NOMO-1 treated with dmso at 0.1 percent for 144 hours (cell line): ENCODE results near the gene FMN1.

Source experiments
- DNase-seq: peaks from one replicate; lab custom pipeline; 2025; ENCODE audit not compliant: unreplicated experiment; lab: John Stamatoyannopoulos, UW

The FMN1 gene

DNA sequence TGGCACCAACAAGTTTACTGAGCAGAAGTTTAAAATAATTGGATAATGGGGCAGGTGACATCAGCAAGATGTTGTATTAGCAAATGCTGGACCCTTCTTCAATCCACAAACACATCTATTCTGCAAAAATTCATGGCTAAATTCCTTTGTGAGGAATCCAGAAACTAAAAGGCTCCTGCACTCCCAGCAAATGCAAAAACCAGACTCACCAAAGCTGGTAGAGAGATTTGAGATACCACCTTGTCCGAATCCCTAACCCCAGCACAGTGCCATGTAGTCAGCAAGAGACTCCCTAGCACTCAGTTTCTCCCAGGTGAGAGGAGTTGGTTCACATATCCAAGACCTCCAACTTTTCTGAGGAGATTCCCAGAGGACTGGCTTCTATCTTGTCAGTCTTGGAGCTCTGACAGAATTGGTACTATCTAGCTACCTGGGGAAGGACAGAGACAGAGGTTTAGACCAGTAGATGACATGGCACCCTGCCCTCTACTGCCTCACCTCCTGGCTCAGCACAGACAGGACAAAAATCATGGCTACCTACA lies 454.9 kb downstream of the FMN1 start:
- no peak for DNase-seq

DNA sequence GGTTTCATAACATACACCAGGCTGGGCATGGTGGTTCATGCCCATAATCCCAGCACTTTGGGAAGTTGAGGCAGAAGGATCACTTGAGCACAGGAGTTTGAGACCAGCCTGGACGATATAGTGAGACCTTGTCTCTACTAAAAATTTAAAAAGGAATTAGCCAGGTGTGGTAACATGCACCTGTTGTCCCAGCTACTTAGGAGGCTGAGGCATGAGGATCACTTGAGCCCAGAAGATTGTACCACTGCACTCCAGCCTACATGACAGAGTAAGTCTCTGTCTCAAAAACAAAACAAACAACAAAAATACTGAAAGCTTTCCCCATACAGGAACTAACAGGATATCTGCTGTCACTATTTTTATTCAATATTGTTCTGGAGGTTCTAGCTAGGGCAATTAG lies 455.8 kb downstream of the FMN1 start:
- no peak for DNase-seq

DNA sequence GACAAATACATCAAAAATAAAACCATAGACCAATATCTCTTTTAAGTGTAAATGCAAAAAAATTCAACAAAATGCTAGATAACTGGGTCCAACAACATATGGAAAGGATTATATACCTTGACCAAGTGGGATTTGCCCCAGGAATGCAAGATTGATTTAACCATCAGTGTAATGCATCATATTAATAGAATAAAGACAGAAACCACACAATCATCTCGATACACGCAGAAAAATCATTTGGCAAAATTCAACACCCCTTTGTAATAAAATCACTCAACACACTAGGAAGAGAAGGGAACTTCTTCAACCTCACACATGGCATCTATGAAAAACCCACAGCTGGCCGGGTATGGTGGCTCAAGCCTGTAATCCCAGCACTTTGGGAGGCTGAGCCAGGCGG lies 457.2 kb downstream of the FMN1 start:
- DNase-seq: no peak

GRCh38 chr15:32736701-32737061 lies 457.8 kb downstream of the FMN1 start:
- DNase-seq: no peak

DNA sequence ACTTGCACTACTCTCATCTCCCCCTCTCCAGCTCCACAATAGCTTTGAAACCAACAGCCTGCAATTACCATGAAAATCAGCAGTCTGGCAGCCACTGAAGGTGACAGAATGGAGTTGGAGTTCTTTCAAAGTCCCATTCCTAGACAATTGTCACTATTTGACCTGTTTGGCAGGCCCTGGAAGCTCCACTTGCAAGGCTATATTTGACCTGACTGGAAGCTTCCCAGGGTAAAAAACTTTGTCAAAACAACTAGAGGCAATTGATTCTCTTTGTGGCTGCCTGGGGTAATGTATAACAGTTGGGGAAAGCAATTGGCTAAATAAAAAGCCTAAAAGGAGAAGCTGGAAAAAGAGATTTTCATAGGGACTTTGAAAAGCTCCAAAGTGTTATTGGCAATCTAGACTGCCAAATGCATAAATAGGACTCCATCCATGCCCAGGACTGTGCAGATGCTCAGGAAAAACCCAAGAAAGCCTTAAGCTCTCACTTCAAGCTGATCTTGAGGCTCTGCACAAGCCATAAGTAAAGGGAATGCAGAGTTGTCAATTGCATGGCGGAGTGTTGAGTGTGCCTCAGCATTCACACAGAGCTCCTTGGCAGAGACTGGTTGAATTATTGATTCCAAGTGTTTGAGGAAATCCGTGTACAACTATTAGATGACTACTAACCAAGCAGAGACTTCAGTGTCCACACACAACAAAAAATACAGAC lies 458.4 kb downstream of the FMN1 start:
- no peak for DNase-seq

DNA sequence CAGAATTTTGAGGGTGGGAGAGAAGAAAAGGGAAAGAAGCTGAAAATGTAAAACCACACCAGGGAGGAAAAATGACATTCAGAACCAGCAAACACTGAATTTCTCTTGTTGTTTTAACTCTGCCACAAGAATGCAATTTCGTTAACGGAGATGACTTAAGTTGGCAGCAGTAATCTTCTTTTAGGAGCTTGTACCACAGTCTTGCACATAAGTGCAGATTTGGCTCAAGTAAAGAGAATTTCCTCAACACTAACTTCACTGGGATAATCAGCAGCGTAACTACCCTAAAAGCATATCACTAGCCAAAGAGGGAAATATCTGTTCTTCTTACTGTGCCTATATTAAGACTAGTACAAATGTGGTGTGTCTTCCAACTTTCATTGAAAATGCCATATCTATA lies 461.2 kb downstream of the FMN1 start:
- no peak for DNase-seq

- DNase-seq: no peak
Observed at GRCh38 chr15:32732574-32733157, 461.8 kb downstream of the FMN1 start.

GRCh38 chr15:32730677-32731654 lies 463.5 kb downstream of the FMN1 start:
- no peak for DNase-seq

- DNase-seq: no peak
Observed at GRCh38 chr15:32729700-32730395, 464.7 kb downstream of the FMN1 start.

- DNase-seq: no peak
Observed at GRCh38 chr15:32723171-32723948, 471.2 kb downstream of the FMN1 start.

GRCh38 chr15:32722136-32722535 lies 472.4 kb downstream of the FMN1 start:
- DNase-seq: no peak

DNA sequence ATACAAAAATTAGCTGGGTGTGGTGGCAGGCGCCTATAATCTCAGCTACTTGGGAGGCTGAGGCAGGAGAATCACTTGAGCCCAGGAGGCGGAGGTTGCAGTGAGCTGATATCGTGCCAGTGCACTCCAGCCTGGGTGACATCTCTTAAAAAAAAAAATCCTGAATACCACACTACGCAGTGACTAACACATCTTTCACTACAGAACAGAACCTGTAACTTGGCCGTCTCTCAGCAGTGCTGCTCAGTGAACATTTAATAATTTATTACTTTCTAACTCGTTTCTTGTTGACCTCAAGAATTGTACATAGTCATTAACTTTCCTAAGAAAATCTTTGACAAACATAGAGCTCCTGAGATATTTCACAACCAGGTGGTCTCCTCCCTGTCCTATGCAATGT lies 472.9 kb downstream of the FMN1 start:
- DNase-seq: no peak

GRCh38 chr15:32718821-32719716 lies 475.4 kb downstream of the FMN1 start:
- no peak for DNase-seq

DNA sequence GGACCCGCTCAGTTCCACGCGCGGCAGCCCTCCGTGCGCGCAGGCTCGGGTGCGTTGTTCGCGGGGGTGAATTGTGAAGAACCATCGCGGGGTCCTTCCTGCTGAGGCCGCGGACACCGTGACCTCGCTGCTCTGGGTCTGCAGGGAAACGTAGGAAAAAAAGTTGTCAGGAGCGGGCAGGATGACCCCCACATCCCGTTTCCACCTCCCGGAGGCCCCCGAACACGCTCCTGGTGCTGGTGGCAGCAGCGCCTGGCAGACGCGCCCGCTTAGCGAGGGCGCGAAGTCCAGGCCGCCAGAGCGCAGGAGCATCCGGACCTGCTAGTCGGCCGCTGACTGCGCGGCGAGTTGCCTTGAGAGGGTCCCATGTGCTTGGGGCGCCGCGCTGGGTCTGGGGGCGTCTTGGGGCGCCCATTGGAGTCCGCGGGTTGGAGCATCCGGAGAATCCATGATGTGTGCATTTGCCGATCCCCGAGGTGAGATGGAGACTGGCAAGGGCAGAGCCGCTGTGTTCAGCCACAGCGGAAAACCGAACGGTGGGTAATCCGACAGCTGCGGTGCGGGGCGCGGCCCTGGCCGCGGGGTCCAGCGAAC lies 476.2 kb downstream of the FMN1 start:
- DNase-seq: no peak

- DNase-seq: no peak
Observed at GRCh38 chr15:32717426-32718226, 476.9 kb downstream of the FMN1 start, which contains the start of gene GREM1. TSS of gene GREM1 (plus strand) at chr15:32718004. CDS start at chr15:32730691, 12,687 bp downstream.

GRCh38 chr15:32716915-32717425 lies 477.5 kb downstream of the FMN1 start:
- DNase-seq: no peak

- DNase-seq: no peak
Observed at GRCh38 chr15:32716216-32716914, 478.1 kb downstream of the FMN1 start.
